GM10266 (cell line): ENCODE measurements around the gene NENF.

Experiments used
- DNase-seq: peaks from one replicate; pipeline ENCODE4 v3.0.0; 2012; ENCODE audit errors: extremely low spot score
- TF ChIP-seq, protein P1 (sequence below): IDR thresholded peaks from 2 replicates; pipeline ENCODE4 v1.5.1; 2012; ENCODE audit warnings: mild to moderate bottlenecking, low read depth; ENCODE audit not compliant: control insufficient read depth, insufficient read depth; ENCODE audit errors: missing control alignments

The NENF gene

DNA sequence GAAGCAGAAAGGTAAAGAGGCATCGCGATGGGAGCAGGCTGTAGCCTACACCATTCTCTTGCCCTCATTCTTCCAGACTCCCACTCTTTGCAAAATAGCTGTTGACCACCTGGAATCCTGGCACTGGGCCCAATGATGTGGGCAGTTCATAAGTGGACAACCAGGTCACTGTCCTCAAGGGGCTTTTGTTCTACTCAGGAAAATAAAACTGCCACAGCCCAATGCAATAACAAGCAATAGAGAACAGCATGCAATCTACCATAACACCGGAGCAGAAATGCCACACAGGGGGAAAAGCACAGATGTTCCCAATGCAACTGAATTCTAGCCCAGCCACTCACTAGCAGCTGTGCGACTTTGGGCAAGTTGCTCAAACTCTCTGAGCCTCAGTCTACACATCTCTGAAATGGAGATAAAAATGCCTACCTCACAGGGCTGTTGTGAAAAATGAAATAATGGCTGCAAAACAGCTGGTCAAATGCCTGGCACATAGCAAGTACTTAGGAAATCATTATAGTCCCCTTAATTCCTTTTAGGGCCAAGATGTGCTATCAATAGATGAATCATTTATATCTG is 56.7 kb downstream of the NENF start:
- DNase-seq: no peak
- TF ChIP-seq, protein P1, sequence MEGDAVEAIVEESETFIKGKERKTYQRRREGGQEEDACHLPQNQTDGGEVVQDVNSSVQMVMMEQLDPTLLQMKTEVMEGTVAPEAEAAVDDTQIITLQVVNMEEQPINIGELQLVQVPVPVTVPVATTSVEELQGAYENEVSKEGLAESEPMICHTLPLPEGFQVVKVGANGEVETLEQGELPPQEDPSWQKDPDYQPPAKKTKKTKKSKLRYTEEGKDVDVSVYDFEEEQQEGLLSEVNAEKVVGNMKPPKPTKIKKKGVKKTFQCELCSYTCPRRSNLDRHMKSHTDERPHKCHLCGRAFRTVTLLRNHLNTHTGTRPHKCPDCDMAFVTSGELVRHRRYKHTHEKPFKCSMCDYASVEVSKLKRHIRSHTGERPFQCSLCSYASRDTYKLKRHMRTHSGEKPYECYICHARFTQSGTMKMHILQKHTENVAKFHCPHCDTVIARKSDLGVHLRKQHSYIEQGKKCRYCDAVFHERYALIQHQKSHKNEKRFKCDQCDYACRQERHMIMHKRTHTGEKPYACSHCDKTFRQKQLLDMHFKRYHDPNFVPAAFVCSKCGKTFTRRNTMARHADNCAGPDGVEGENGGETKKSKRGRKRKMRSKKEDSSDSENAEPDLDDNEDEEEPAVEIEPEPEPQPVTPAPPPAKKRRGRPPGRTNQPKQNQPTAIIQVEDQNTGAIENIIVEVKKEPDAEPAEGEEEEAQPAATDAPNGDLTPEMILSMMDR: no peak

DNA sequence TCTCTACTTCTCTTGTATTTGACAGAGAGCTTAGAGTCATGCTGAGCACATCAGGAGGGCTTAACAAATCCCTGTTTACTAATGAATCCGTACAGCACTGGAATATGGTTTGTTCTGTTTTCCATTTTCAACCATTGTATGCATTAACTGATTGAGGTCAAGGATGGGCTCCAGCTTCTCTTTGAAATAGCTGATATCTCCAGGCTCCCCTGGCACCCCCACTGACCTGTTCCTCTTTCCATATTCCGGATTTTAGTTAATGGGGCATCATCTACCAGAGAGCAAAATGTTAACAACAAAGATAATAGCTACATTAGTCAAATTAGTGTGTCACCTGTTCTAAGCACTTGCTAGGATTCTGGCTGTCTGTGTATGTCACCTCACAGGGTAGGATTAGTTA is 57.6 kb downstream of the NENF start:
- TF ChIP-seq, protein P1: no peak
- no peak for DNase-seq

DNA sequence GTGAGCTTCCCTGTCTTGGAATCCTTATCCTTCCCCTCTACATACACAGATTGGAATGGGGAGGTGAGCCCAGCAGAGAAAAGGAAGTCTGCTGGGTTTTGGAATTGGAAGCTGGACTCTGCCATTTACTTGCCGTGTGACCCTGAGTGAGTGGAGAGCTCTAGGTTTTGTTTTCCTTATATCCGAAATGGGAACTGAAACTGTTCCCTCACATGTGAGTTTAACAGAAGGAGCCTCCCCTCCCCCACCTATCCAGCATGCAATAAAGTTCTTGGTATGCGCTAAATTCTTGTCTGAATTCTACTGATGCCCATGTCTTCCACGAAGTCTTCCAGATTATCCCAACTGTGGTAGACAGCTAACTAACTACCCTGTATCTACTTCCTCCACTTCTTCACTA is 58.7 kb downstream of the NENF start:
- TF ChIP-seq, protein P1: no peak
- no peak for DNase-seq
